ENCODE measurements around the gene SEPTIN12. TPM values are rescaled to one million over a fixed set of nuclear protein-coding genes. Genes with fewer than 3 reads are reported as not detected.

The SEPTIN12 gene
- total RNA-seq, 6 experiments from 2014 or later, result not detected

DNA sequence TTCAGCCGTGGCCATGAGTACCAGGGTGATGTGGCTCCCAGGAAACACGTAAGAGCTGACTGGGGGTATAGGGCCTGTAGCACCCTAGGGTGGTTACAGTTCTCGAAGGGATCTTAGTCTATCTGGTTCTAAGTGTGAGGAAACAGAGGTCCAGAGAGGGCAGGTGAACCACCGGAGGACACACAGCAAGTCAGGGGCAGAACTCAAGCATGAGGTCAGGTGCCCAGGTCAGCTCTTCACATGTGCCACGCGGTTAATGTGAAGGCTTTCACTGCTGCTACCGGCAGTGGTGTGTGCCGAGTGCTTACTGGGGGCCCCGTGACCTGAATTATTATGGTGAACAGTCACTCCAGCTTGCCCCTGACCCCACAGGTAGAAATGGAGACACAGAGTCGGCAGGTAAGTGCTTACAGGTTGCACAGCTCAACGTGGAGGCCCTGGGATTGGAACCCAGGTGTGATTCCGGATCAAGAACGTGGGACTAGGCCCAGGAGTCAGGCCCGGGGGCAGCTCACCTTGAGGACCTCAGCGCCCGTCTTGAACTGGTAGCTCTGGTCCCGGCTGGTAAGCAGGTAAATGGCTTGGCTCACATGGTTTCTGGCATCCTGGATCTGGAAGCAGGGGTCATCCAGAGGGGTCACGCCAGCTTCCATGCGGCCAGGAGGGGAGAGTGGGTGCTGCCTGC, 11.2 kb upstream of the SEPTIN12 start:
- no peak for DNase-seq
- no peak overlapping the region for H3K4me3 Mint-ChIP-seq
- no peak overlapping the region for H3K27ac Mint-ChIP-seq
- H3K4me1 Mint-ChIP-seq (ENCODE audit: low read depth), result peaks cover 10% of the 10 kb centered on the region
- TF ChIP-seq, protein P1, sequence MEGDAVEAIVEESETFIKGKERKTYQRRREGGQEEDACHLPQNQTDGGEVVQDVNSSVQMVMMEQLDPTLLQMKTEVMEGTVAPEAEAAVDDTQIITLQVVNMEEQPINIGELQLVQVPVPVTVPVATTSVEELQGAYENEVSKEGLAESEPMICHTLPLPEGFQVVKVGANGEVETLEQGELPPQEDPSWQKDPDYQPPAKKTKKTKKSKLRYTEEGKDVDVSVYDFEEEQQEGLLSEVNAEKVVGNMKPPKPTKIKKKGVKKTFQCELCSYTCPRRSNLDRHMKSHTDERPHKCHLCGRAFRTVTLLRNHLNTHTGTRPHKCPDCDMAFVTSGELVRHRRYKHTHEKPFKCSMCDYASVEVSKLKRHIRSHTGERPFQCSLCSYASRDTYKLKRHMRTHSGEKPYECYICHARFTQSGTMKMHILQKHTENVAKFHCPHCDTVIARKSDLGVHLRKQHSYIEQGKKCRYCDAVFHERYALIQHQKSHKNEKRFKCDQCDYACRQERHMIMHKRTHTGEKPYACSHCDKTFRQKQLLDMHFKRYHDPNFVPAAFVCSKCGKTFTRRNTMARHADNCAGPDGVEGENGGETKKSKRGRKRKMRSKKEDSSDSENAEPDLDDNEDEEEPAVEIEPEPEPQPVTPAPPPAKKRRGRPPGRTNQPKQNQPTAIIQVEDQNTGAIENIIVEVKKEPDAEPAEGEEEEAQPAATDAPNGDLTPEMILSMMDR (IDR thresholded peaks at IDR 0.05), result no peak
- H3K9me3 Mint-ChIP-seq, result no peaks in the 10 kb centered on the region
- peaks cover 2% of the 10 kb centered on the region; the same call in 1 of the 2 replicates for H3K27me3 Mint-ChIP-seq (ENCODE audit: insufficient read depth)
- no peaks in the 10 kb centered on the region for H3K36me3 Mint-ChIP-seq (ENCODE audit: low read depth)

DNA sequence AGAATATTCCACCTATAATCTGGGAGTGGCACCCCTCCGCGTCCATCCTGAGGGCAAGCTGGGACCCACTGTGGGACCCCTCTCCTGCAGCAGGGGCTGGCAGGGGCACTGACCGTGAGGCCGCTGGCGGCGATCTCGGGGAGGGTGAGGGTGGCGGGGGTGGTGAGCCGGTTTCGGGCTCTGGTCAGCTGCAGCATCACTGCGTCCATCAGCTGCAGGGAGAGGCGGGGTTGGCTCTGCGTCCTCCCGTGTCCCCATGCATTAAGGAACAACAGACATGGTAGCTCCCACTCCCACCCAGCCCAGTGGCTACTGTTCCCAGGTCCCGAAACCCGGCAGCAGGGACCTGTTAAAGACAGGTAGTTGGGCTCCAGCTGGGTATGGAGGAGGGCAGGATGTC, 10.3 kb upstream of the SEPTIN12 start:
- Mint-ChIP-seq H3K9me3 (no peaks in the 10 kb centered on the region), H3K36me3 (ENCODE audit: low read depth) (no peaks in the 10 kb centered on the region), H3K4me3 (no peak overlapping the region), H3K4me1 (ENCODE audit: low read depth) (peaks cover 5% of the 10 kb centered on the region), H3K27ac (no peak overlapping the region), H3K27me3 (ENCODE audit: insufficient read depth) (no peaks in the 10 kb centered on the region)
- no peak for DNase-seq
- TF ChIP-seq, protein P1 (IDR thresholded peaks at IDR 0.05), result no peak

DNA sequence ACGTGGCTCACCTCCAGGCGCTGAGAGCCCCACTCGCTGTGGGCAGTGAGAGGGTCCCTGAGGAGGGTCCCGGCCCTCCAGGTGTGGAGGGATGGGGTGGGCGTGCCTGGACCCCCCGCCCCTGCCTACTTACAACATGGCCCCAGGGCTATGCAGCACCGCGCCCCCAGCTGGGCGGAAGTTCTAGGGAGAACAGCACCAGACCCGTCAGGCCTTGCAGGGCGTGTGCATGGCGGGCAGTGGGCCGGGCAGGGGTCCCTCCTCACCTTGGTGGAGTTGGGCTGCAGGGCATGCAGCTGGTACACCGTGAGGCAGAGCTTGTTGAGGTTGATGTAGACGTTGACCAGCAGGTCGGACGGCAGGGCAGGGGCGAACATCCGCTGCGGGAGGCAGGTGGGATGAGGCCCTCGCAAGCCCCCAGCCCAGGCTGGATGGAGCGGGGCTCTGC, 9.7 kb upstream of the SEPTIN12 start:
- TF ChIP-seq, protein P1 (IDR thresholded peaks at IDR 0.05), result no peak
- Mint-ChIP-seq H3K4me3 (no peak overlapping the region), H3K27ac (no peak overlapping the region), H3K9me3 (no peaks in the 10 kb centered on the region), H3K36me3 (ENCODE audit: low read depth) (no peaks in the 10 kb centered on the region), H3K4me1 (ENCODE audit: low read depth) (no peaks in the 10 kb centered on the region), H3K27me3 (ENCODE audit: insufficient read depth) (no peaks in the 10 kb centered on the region)
- no peak for DNase-seq

DNA sequence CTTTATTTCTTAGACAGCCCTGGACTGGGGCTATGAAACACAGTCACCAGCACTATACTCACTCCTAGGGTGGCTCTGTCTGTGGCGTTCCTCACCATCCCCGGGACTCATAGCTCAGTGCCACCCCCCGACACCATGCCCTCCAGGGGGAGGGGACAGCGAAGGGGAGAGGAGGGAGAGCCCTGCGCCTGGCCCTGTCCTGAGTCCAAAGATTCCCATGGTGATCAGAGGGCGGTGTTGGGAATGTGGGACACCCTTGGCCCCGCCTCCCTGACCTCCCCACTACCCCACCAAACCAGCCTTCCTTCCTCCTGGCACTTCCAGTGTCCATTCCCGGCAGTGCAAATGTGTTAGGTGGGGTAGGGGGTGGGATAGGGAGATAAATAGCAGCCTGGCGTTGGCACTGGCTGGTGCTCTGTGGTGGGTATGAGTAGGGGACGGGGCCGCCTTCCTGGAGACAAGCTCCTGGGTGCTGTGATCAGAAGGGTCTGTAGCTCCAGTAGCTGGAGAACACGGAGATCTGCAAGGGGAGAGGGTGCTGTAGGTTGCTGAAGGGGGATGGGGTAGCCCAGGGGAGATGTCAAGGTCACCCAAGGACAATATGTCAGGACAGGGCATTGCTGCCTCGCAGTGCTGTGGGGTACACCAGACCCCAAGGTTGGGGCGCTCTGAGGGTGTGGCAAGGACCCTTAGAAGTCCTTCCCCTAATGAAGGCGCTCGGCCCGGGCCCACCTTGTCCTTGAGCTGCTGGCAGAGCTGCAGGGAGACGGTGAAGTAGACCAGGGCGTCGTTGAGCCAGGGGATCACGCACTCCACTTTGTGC, 9.0 kb upstream of the SEPTIN12 start:
- TF ChIP-seq, protein P1 (IDR thresholded peaks at IDR 0.05), result no peak
- Mint-ChIP-seq H3K4me1 (ENCODE audit: low read depth) (no peaks in the 10 kb centered on the region), H3K27me3 (ENCODE audit: insufficient read depth) (no peaks in the 10 kb centered on the region), H3K36me3 (ENCODE audit: low read depth) (no peaks in the 10 kb centered on the region), H3K27ac (no peak overlapping the region), H3K9me3 (no peaks in the 10 kb centered on the region), H3K4me3 (no peak overlapping the region)
- DNase-seq, result no peak

DNA sequence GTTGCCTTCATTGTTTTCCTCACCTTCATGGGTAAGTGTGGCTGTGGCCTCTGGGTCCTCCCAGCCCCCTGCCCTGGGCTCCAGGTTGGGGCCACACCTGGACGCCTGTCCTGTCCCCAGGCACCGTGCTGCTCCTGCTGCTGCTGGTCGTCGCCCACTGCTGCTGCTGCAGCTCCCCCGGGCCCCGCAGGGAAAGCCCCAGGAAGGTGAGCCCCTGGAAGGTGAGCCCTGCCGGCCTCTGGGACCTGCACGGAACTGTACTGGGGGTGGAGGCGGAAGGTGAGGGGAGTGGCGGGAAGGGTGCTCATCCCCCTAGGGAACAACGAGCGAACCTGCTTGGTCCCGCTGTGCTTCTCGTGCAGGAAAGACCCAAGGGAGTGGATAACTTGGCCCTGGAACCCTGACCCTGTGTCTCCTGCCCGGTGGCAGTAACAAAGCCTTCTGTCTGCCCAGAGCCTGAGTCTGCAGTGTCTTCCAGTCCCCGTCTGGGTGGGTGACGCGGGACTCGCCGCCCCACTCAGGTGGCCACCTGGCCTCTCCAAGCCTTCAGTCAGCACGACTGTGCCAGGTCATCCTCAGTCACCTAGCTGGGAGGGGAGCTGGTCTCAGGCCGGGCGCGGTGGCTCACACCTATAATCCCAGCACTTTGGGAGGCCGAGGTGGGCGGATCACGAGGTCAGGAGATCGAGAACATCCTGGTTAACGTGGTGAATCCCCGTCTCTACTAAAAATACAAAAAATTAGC, 7.9 kb upstream of the SEPTIN12 start:
- H3K9me3 Mint-ChIP-seq, result no peaks in the 10 kb centered on the region
- DNase-seq, result no peak
- no peaks in the 10 kb centered on the region for H3K36me3 Mint-ChIP-seq (ENCODE audit: low read depth)
- H3K4me1 Mint-ChIP-seq (ENCODE audit: low read depth), result no peaks in the 10 kb centered on the region
- H3K27ac Mint-ChIP-seq, result no peak overlapping the region
- no peaks in the 10 kb centered on the region for H3K27me3 Mint-ChIP-seq (ENCODE audit: insufficient read depth)
- no peak overlapping the region for H3K4me3 Mint-ChIP-seq
- TF ChIP-seq, protein P1 (IDR thresholded peaks at IDR 0.05), result no peak
